ENCODE measurements around the gene HOXB2.

HOXB2 gene

GRCh38 chr17:48575066-48575582 lies 30.2 kb upstream of the HOXB2 start:
- TF ChIP-seq, protein P1, sequence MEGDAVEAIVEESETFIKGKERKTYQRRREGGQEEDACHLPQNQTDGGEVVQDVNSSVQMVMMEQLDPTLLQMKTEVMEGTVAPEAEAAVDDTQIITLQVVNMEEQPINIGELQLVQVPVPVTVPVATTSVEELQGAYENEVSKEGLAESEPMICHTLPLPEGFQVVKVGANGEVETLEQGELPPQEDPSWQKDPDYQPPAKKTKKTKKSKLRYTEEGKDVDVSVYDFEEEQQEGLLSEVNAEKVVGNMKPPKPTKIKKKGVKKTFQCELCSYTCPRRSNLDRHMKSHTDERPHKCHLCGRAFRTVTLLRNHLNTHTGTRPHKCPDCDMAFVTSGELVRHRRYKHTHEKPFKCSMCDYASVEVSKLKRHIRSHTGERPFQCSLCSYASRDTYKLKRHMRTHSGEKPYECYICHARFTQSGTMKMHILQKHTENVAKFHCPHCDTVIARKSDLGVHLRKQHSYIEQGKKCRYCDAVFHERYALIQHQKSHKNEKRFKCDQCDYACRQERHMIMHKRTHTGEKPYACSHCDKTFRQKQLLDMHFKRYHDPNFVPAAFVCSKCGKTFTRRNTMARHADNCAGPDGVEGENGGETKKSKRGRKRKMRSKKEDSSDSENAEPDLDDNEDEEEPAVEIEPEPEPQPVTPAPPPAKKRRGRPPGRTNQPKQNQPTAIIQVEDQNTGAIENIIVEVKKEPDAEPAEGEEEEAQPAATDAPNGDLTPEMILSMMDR (IDR thresholded peaks at IDR 0.05; ENCODE audit: low read length), result no peak
- TF ChIP-seq EZH2 (IDR thresholded peaks at IDR 0.05; ENCODE audit: borderline replicate concordance, low read length), result no peak
- Histone ChIP-seq H3K4me1 (ENCODE audit: insufficient read depth, low read length, severe bottlenecking) (no peaks in the 10 kb centered on the region), H3K27me3 (ENCODE audit: insufficient read depth, low read length) (no peaks in the 10 kb centered on the region; the same call in 1 of the 2 replicates), H3K27ac (ENCODE audit: low read depth, low read length, poor library complexity, severe bottlenecking) (no peak overlapping the region), H3K4me3 (ENCODE audit: low read depth, low read length, poor library complexity, severe bottlenecking) (no peak overlapping the region), H3K36me3 (ENCODE audit: insufficient read depth, low read length) (no peaks in the 10 kb centered on the region), H3K9me3 (ENCODE audit: low read length) (no peaks in the 10 kb centered on the region), H3K79me2 (ENCODE audit: insufficient read depth, low read length) (no peaks in the 10 kb centered on the region), H4K20me1 (ENCODE audit: insufficient read depth, low read length) (no peaks in the 10 kb centered on the region), H3K9ac (ENCODE audit: low read length) (no peak overlapping the region), H2AFZ (ENCODE audit: low read length) (no peak overlapping the region), H3F3A (ENCODE audit: insufficient read depth, low read length) (no peaks in the 10 kb centered on the region), H3K9me2 (ENCODE audit: low read depth, low read length) (no peaks in the 10 kb centered on the region), H3K4me2 (ENCODE audit: low read length) (no peak overlapping the region)

GRCh38 chr17:48574505-48575065 lies 29.7 kb upstream of the HOXB2 start:
- H4K20me1 ChIP-seq (ENCODE audit: insufficient read depth, low read length), result no peaks in the 10 kb centered on the region
- H3K79me2 ChIP-seq (ENCODE audit: insufficient read depth, low read length), result no peaks in the 10 kb centered on the region
- H3K4me2 ChIP-seq (ENCODE audit: low read length), result no peak overlapping the region
- no peaks in the 10 kb centered on the region for H3K36me3 ChIP-seq (ENCODE audit: insufficient read depth, low read length)
- H3K4me1 ChIP-seq (ENCODE audit: insufficient read depth, low read length, severe bottlenecking), result no peaks in the 10 kb centered on the region
- no peaks in the 10 kb centered on the region for H3F3A ChIP-seq (ENCODE audit: insufficient read depth, low read length)
- H2AFZ ChIP-seq (ENCODE audit: low read length), result no peak overlapping the region
- no peaks in the 10 kb centered on the region for H3K9me2 ChIP-seq (ENCODE audit: low read depth, low read length)
- no peak overlapping the region for H3K27ac ChIP-seq (ENCODE audit: low read depth, low read length, poor library complexity, severe bottlenecking)
- TF ChIP-seq EZH2 (IDR thresholded peaks at IDR 0.05; ENCODE audit: borderline replicate concordance, low read length), result no peak
- TF ChIP-seq, protein P1 (IDR thresholded peaks at IDR 0.05; ENCODE audit: low read length), result no peak
- no peak overlapping the region for H3K9ac ChIP-seq (ENCODE audit: low read length)
- H3K4me3 ChIP-seq (ENCODE audit: low read depth, low read length, poor library complexity, severe bottlenecking), result no peak overlapping the region
- no peaks in the 10 kb centered on the region; the same call in 1 of the 2 replicates for H3K27me3 ChIP-seq (ENCODE audit: insufficient read depth, low read length)
- H3K9me3 ChIP-seq (ENCODE audit: low read length), result no peaks in the 10 kb centered on the region

GRCh38 chr17:48571826-48572417 lies 27.0 kb upstream of the HOXB2 start:
- Histone ChIP-seq H3F3A (ENCODE audit: insufficient read depth, low read length) (no peaks in the 10 kb centered on the region), H3K27me3 (ENCODE audit: insufficient read depth, low read length) (no peaks in the 10 kb centered on the region; the same call in 1 of the 2 replicates), H3K9me3 (ENCODE audit: low read length) (no peaks in the 10 kb centered on the region), H3K4me2 (ENCODE audit: low read length) (no peak overlapping the region), H3K27ac (ENCODE audit: low read depth, low read length, poor library complexity, severe bottlenecking) (no peak overlapping the region), H3K79me2 (ENCODE audit: insufficient read depth, low read length) (no peaks in the 10 kb centered on the region), H3K4me3 (ENCODE audit: low read depth, low read length, poor library complexity, severe bottlenecking) (no peak overlapping the region), H4K20me1 (ENCODE audit: insufficient read depth, low read length) (no peaks in the 10 kb centered on the region), H3K36me3 (ENCODE audit: insufficient read depth, low read length) (no peaks in the 10 kb centered on the region), H3K9ac (ENCODE audit: low read length) (no peak overlapping the region), H3K9me2 (ENCODE audit: low read depth, low read length) (no peaks in the 10 kb centered on the region), H2AFZ (ENCODE audit: low read length) (no peak overlapping the region), H3K4me1 (ENCODE audit: insufficient read depth, low read length, severe bottlenecking) (no peaks in the 10 kb centered on the region)
- TF ChIP-seq EZH2 (IDR thresholded peaks at IDR 0.05; ENCODE audit: borderline replicate concordance, low read length), result no peak
- TF ChIP-seq, protein P1 (IDR thresholded peaks at IDR 0.05; ENCODE audit: low read length), result no peak
